Measurements from ENCODE around the gene MYO15B. TPM values are rescaled to one million over a fixed set of nuclear protein-coding genes. Genes with fewer than 3 reads are reported as not detected.

MYO15B gene
- total RNA-seq, 1 donor from 2014 or later: 337 TPM

DNA sequence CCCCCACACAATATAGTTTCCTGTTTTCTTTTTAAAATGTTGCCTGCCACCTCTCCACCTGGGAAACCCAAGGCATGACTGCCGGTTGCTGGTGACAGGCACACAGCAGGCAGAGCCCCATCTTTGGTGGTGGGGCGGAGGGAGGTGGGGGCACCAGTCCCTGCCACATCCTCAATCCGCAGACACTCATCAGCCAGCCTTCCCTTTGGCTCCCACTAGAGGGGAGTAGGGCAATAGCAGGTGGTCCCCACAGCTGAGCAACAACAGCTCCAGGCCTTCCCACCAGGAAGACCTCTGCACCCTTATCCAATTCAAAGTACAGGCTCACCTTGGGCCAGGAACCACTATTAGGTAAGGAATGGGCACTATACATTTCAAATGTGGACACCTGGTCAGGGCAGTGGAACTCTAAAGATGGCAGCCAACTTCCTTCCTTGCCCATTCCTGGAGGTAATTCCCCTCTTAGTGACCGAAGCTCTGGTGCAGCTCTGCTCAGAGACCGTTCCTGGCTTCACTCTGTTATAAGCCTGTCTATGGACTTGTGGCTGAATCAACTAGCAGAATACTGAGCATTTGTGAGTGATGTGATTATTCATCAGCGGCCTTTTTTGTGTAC, 65.4 kb downstream of the MYO15B start:
- no peaks in the 10 kb centered on the region for H3K9me3 Mint-ChIP-seq (ENCODE audit: low read depth)
- TF ChIP-seq, protein P1, sequence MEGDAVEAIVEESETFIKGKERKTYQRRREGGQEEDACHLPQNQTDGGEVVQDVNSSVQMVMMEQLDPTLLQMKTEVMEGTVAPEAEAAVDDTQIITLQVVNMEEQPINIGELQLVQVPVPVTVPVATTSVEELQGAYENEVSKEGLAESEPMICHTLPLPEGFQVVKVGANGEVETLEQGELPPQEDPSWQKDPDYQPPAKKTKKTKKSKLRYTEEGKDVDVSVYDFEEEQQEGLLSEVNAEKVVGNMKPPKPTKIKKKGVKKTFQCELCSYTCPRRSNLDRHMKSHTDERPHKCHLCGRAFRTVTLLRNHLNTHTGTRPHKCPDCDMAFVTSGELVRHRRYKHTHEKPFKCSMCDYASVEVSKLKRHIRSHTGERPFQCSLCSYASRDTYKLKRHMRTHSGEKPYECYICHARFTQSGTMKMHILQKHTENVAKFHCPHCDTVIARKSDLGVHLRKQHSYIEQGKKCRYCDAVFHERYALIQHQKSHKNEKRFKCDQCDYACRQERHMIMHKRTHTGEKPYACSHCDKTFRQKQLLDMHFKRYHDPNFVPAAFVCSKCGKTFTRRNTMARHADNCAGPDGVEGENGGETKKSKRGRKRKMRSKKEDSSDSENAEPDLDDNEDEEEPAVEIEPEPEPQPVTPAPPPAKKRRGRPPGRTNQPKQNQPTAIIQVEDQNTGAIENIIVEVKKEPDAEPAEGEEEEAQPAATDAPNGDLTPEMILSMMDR (IDR thresholded peaks at IDR 0.05; ENCODE audit: unreplicated experiment): peak; percentile 75
- peaks cover 27% of the 10 kb centered on the region for H3K36me3 Mint-ChIP-seq (ENCODE audit: insufficient read depth)
- H3K27ac Mint-ChIP-seq: peak overlapping the region; percentile 90
- H3K27me3 Mint-ChIP-seq: no peaks in the 10 kb centered on the region
- no peak overlapping the region for H3K4me3 Mint-ChIP-seq (ENCODE audit: low read depth)
- H3K4me1 Mint-ChIP-seq (ENCODE audit: low read depth): peaks cover 1% of the 10 kb centered on the region
- DNase-seq (ENCODE audit: low spot score, unreplicated experiment): no peak

DNA sequence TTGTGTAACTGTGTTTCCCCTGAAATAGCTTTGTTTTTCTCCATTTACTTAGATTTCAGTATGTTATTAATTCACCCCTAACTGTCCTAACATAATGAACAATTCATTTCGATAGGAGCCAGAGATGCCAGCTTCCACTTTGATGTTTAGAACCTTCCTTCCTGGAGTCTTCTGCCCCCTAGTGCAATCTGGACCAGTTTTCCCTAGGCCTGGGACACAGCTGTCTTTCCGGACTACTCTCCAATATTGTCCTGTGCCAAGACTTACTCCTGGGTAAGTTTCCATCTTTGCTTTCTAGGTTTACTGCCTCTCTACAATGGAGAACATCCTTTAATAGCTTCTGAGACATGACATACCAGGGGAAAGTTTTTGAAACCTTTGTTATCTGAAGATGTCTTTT, 66.6 kb downstream of the MYO15B start:
- TF ChIP-seq, protein P1 (IDR thresholded peaks at IDR 0.05; ENCODE audit: unreplicated experiment): no peak
- DNase-seq (ENCODE audit: low spot score, unreplicated experiment): no peak
- no peaks in the 10 kb centered on the region for H3K4me1 Mint-ChIP-seq (ENCODE audit: low read depth)
- H3K9me3 Mint-ChIP-seq (ENCODE audit: low read depth): no peaks in the 10 kb centered on the region
- H3K4me3 Mint-ChIP-seq (ENCODE audit: low read depth): no peak overlapping the region
- no peak overlapping the region for H3K27ac Mint-ChIP-seq
- no peaks in the 10 kb centered on the region for H3K27me3 Mint-ChIP-seq
- peaks cover 22% of the 10 kb centered on the region for H3K36me3 Mint-ChIP-seq (ENCODE audit: insufficient read depth)

DNA sequence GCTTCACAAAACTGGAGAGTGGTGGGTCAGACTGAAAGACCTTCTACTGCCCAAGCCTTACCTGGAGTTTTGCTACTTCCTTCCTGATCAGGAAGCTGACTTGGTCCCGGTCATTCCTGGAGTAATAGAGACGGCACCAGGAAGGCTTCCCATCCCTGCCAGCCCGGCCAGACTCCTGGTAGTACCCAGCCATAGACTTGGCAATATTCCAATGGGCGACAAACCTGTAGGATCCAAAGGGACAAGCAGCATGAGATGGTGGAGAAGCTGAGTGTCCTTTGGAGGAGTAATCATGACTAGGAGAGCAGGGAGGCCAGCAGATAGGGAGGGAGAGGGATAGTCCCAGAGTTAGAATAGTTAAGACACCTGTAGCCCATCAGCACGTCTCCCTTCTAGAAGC, 70.6 kb downstream of the MYO15B start:
- Mint-ChIP-seq H3K4me3 (ENCODE audit: low read depth) (no peak overlapping the region), H3K9me3 (ENCODE audit: low read depth) (no peaks in the 10 kb centered on the region), H3K36me3 (ENCODE audit: insufficient read depth) (peaks cover 8% of the 10 kb centered on the region), H3K4me1 (ENCODE audit: low read depth) (no peaks in the 10 kb centered on the region), H3K27me3 (no peaks in the 10 kb centered on the region), H3K27ac (no peak overlapping the region)
- TF ChIP-seq, protein P1 (IDR thresholded peaks at IDR 0.05; ENCODE audit: unreplicated experiment): no peak
- DNase-seq (ENCODE audit: low spot score, unreplicated experiment): no peak

DNA sequence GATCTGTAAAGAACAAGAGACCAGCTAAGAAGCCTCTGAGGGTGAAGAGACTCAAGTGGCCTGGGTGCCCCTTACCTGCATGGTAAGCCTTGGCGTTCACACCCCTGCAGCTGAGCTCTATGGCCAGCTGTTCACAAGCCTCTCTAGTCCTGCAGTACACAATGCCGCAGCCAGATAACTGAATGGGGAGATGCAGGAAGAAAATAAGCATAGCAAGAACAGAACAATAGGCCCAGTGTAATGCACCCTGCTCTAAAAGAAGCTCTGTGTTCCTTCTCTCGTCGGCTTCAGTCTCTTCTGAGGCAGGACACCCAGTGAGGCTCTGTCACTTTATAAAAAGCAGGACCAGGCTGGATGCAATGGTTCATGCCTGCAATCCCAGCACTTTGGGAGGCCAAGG, 73.9 kb downstream of the MYO15B start:
- DNase-seq (ENCODE audit: low spot score, unreplicated experiment): no peak
- Mint-ChIP-seq H3K36me3 (ENCODE audit: insufficient read depth) (peaks cover 6% of the 10 kb centered on the region), H3K4me3 (ENCODE audit: low read depth) (no peak overlapping the region), H3K4me1 (ENCODE audit: low read depth) (peaks cover 5% of the 10 kb centered on the region), H3K27me3 (no peaks in the 10 kb centered on the region), H3K9me3 (ENCODE audit: low read depth) (no peaks in the 10 kb centered on the region), H3K27ac (no peak overlapping the region)
- TF ChIP-seq, protein P1 (IDR thresholded peaks at IDR 0.05; ENCODE audit: unreplicated experiment): no peak

DNA sequence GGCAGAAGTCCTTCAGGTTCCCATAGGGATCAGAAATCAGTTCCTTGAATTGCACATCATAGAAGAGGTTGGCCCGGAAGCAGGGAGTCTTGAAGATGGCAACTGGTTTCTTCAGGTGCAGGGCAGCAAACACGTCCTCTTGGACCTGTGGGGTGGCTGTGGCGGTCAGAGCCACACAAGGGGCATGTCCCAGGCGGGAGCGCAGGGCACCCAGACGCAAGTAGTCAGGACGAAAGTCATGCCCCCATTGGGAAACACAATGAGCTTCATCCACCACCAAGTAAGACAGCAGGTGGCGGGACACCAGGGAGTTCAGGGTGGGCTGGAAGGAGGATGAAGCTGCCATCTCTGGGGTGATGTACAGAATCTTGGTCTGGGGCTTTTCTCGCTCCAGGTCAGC, 74.9 kb downstream of the MYO15B start:
- DNase-seq (ENCODE audit: low spot score, unreplicated experiment): no peak
- H3K27me3 Mint-ChIP-seq: no peaks in the 10 kb centered on the region
- peaks cover 5% of the 10 kb centered on the region for H3K4me1 Mint-ChIP-seq (ENCODE audit: low read depth)
- H3K36me3 Mint-ChIP-seq (ENCODE audit: insufficient read depth): no peaks in the 10 kb centered on the region
- no peak overlapping the region for H3K4me3 Mint-ChIP-seq (ENCODE audit: low read depth)
- TF ChIP-seq, protein P1 (IDR thresholded peaks at IDR 0.05; ENCODE audit: unreplicated experiment): no peak
- no peak overlapping the region for H3K27ac Mint-ChIP-seq
- H3K9me3 Mint-ChIP-seq (ENCODE audit: low read depth): no peaks in the 10 kb centered on the region
